DOHH2 (cell line): ENCODE results near the gene IRF9.
"Not testable (repeated sequence)": the region's sequence is repeated elsewhere in the genome, so short reads cannot be mapped to it uniquely, and the experiment has no call there.

Experiments
- H3F3A ChIP-seq: fragments of 200-600 bp; sonication (generic), shearing (Covaris generic); 2 replicates; pipeline ENCODE4 v1.6.0; 2016; ENCODE audit warnings: antibody characterized with exemption, mild to moderate bottlenecking; ENCODE audit not compliant: control insufficient read depth, insufficient read depth
- H3K27ac ChIP-seq: fragments of 200-600 bp; sonication (generic); 2 replicates; pipeline ENCODE4 v1.5.1; 2014; ENCODE audit warnings: low read depth, mild to moderate bottlenecking, low read length, moderate library complexity
- H3K27me3 ChIP-seq: fragments of 200-600 bp; sonication (generic); 2 replicates; pipeline ENCODE4 v1.6.1; 2014; ENCODE audit warnings: mild to moderate bottlenecking, low read length, mixed read lengths; ENCODE audit not compliant: control insufficient read depth
- H3K36me3 ChIP-seq: fragments of 200-600 bp; sonication (generic); 2 replicates; pipeline ENCODE4 v1.6.1; 2014; ENCODE audit warnings: mild to moderate bottlenecking, low read length, moderate library complexity, mixed read lengths; ENCODE audit not compliant: control insufficient read depth
- H3K4me1 ChIP-seq: fragments of 200-600 bp; sonication (generic); 2 replicates; pipeline ENCODE4 v1.6.1; 2014; ENCODE audit warnings: mild to moderate bottlenecking, low read length, mixed read lengths; ENCODE audit not compliant: control insufficient read depth
- H3K4me2 ChIP-seq: fragments of 200-600 bp; sonication (generic); 2 replicates; pipeline ENCODE4 v1.6.0; 2014; ENCODE audit warnings: mild to moderate bottlenecking, low read length, moderate library complexity
- H3K4me3 ChIP-seq: fragments of 200-600 bp; sonication (generic); 2 replicates; pipeline ENCODE4 v1.5.1; 2014; ENCODE audit warnings: mild to moderate bottlenecking, low read length, mixed read lengths
- H3K79me2 ChIP-seq: fragments of 200-600 bp; sonication (generic); 2 replicates; pipeline ENCODE4 v1.6.1; 2014; ENCODE audit warnings: mild to moderate bottlenecking, low read length, mixed read lengths; ENCODE audit not compliant: control insufficient read depth
- H3K9me2 ChIP-seq: fragments of 200-600 bp; sonication (generic); replicated peaks from 2 replicates; pipeline ENCODE4 v1.6.1; 2014; ENCODE audit warnings: mild to moderate bottlenecking, low read length, mixed read lengths; ENCODE audit not compliant: control insufficient read depth
- H3K9me3 ChIP-seq: fragments of 200-600 bp; sonication (generic); 2 replicates; pipeline ENCODE4 v1.6.1; 2014; ENCODE audit warnings: antibody characterized with exemption, low read length, mixed read lengths; ENCODE audit not compliant: control insufficient read depth, insufficient read depth
- H4K20me1 ChIP-seq: fragments of 200-600 bp; sonication (generic); 2 replicates; pipeline ENCODE4 v1.6.0; 2014; ENCODE audit warnings: low read depth, mild to moderate bottlenecking, antibody characterized with exemption, low read length, moderate library complexity; ENCODE audit not compliant: control insufficient read depth, insufficient read depth
- CTCF ChIP-seq: fragments of 200-600 bp; sonication (generic); IDR thresholded peaks from one replicate; pipeline ENCODE4 v1.5.1; 2014; ENCODE audit warnings: antibody characterized with exemption, mild to moderate bottlenecking, low read depth, low read length; ENCODE audit not compliant: poor library complexity, severe bottlenecking
- EZH2phosphoT487 ChIP-seq: fragments of 200-600 bp; sonication (generic); IDR thresholded peaks from 2 replicates; pipeline ENCODE4 v1.6.1; 2017; ENCODE audit warnings: borderline replicate concordance, mild to moderate bottlenecking, antibody characterized with exemption, low read length, moderate library complexity, mixed read lengths

IRF9 gene

GRCh38 chr14:24197056-24197450, 36.0 kb downstream of the IRF9 start:
- H3K9me2 ChIP-seq = no peaks in the 10 kb centered on the region
- TF ChIP-seq CTCF (no peak), EZH2phosphoT487 (no peak)
- H4K20me1 ChIP-seq = no peaks in the 10 kb centered on the region
- peak overlapping the region; percentile 78 for H3K27ac ChIP-seq
- peaks cover 53% of the 10 kb centered on the region for H3K79me2 ChIP-seq
- H3K27me3 ChIP-seq = no peaks in the 10 kb centered on the region
- peaks cover 11% of the 10 kb centered on the region for H3F3A ChIP-seq
- peaks cover 29% of the 10 kb centered on the region for H3K4me1 ChIP-seq
- H3K36me3 ChIP-seq = peaks cover 44% of the 10 kb centered on the region
- peaks cover 3% of the 10 kb centered on the region; the same call in 1 of the 2 replicates for H3K9me3 ChIP-seq
- peak overlapping the region; percentile 87 for H3K4me3 ChIP-seq
- H3K4me2 ChIP-seq = peak overlapping the region; percentile 78

- Histone ChIP-seq H3F3A (peaks cover 10% of the 10 kb centered on the region), H3K36me3 (peaks cover 42% of the 10 kb centered on the region), H3K27me3 (no peaks in the 10 kb centered on the region), H3K4me3 (peak overlapping the region; percentile 22; the same call in 1 of the 2 replicates), H3K4me2 (peak overlapping the region; percentile 31; the same call in 1 of the 2 replicates), H3K79me2 (peaks cover 46% of the 10 kb centered on the region), H3K9me3 (peaks cover 8% of the 10 kb centered on the region; the same call in 1 of the 2 replicates), H3K9me2 (no peaks in the 10 kb centered on the region), H4K20me1 (no peaks in the 10 kb centered on the region), H3K27ac (no peak overlapping the region), H3K4me1 (peaks cover 28% of the 10 kb centered on the region)
- TF ChIP-seq CTCF (no peak), EZH2phosphoT487 (no peak)
Observed at GRCh38 chr14:24198814-24199524, 37.9 kb downstream of the IRF9 start.

- not testable (repeated sequence) for H3K4me2 ChIP-seq, H3K27ac ChIP-seq
- peaks cover 61% of the 10 kb centered on the region for H3K36me3 ChIP-seq
Observed at GRCh38 chr14:24202538-24202937, 41.5 kb downstream of the IRF9 start.

GRCh38 chr14:24203249-24203886, 42.3 kb downstream of the IRF9 start:
- not testable (repeated sequence) for H4K20me1 ChIP-seq, H3K4me1 ChIP-seq, H3K9me2 ChIP-seq, H3F3A ChIP-seq, H3K4me3 ChIP-seq, H3K9me3 ChIP-seq, H3K4me2 ChIP-seq, H3K27ac ChIP-seq, H3K27me3 ChIP-seq
- Histone ChIP-seq H3K36me3 (peaks cover 69% of the 10 kb centered on the region), H3K79me2 (peaks cover 15% of the 10 kb centered on the region)

More at GRCh38 chr14:24202538-24202937, 41.5 kb downstream of the IRF9 start:
- H3F3A ChIP-seq, H3K9me3 ChIP-seq, H3K9me2 ChIP-seq, H3K27me3 ChIP-seq, H3K4me3 ChIP-seq, H4K20me1 ChIP-seq, H3K4me1 ChIP-seq: not testable (repeated sequence)
- H3K79me2 ChIP-seq = peaks cover 17% of the 10 kb centered on the region
